HG03457 (cell line): ENCODE measurements around the gene HS6ST2.

Experiments
- ATAC-seq: cut with Tn5 transposase; IDR thresholded peaks from one replicate; pipeline ENCODE4 v1.9.1; 2021; ENCODE audit warnings: moderate number of reproducible peaks; ENCODE audit not compliant: unreplicated experiment

The HS6ST2 gene

DNA sequence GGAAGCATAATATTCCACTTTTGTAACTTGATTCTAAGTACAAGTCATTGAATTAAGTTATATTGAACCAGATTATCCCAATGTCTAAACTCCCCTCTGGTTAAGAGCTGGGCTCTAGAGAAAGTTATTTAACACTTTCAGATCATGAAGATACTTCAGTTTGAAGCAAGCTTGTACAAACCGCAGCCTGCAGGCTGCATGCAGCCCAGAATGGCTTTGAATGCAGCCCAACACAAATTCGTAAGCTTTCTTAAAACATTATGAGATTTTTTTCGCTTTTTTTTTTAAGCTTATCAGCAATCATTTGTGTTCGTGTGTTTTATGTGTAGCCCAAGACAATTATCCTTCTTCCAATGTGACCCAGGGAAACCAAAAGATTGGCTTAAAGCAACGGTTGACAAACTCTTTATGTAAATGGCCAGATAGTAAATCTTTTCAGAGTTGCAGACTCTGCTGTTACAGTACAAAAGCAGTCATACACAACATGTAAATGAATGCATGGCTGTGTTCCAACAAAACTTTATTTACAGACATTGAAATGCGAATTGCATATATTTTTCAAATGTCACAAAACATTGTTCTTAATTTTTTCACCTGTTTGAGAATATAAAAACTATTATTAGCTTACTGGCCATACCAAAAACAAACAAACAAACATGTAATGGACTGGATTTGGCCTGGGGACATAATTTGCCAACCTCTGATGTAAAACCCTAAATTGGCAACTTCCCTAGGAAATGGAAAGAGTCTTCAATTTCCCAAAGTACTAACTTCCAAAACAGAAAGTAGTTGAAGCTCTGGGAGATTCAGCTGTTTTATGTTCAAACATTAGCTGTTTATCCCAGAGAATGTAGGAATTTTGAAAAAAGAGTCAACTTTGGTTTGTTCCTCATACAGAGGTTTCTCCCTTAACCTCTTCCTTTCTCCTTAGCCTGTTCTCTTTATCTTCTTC is 268.5 kb downstream of the HS6ST2 start:
- no peak for ATAC-seq

GRCh38 chrX:132685276-132685675 is 273.2 kb downstream of the HS6ST2 start:
- ATAC-seq, result no peak

DNA sequence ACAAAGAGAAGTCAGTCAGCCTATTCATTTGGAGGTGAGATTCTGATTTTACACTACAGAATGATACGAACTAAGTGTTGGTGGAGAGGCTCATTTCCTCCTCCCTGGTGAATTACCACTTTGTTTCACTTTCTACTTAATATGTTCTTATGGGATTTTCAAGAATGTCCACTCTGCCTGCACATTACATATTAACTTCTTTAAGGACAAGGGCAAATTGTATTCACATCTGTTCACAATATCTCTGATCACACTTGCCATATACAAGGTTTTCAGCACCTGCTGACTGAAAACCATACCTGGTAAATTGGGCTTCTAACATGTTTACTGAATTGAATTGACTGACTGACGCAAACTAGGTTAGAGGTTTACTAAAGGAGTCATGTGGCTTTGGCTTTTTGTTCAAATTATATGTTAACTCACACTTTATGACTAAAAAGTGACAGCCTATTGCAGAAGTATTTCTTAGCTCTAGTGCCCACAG is 281.2 kb downstream of the HS6ST2 start:
- peak; percentile 71 for ATAC-seq

DNA sequence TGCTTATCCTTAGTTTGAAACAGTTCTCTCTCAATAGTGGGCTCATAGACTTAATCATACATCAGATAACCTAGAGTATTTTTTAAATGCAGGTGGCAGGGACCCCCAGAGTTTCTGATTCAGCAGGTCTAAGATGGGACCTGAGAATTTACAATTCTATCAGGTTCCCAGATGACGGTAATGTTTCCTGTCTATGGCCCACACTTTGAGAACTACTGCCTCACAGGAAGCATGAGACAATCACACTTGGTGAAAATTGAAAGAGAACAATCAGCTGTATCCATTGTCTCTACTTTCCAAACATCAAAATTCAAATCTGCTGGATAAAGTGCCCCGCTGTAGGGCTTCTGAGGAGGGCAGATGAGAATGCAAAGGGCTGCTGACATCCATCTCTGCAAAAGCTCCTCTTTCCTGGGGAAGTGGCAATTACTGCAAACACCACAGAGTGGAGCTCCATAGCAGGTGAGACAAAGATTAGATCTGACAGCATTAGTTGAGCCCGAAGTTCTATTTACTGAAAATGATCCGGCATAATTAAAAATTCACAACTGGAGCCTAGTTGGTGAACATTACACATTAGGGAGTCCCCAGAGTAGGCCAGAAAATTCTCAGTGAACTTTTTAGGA is 281.8 kb downstream of the HS6ST2 start:
- no peak for ATAC-seq

DNA sequence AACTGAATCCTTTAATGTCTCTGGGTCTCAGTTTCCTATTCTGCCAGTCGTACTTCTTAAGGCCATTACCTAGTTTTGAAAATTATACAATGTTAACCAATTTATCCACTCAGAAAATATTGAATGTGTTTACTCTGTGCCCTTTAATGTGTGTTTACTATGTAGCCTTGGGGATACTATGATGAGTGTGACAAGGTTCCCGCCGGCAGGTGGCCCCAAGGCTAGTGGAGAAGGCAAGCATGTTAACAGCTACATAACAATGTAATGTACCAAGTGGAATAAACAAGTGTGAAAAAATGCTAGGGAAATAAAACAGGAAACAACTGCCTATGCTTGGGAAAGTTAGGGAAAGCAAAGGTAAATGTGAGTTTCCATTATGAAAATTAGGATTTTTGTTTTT is 282.3 kb downstream of the HS6ST2 start:
- no peak for ATAC-seq

DNA sequence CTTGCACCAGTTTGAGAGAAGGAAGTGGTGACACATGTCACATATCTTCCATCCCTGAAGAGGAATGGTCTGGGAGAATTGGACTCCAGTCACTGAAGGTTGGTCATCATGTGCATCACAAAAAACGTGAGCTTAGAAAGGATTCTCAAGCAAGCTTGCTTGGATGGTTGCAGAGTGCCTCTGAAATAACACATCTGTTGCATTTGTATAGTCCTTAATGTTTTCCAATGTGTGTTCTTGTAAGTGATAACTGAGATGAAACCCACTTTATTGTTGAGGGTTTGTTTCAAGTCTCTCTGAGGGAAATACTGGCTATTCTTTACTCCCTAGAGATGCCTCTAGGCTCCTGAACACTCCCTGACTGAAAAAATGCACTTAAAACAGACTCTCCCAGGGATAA is 285.1 kb downstream of the HS6ST2 start:
- no peak for ATAC-seq

- ATAC-seq, result no peak
Observed at GRCh38 chrX:132671229-132671641, 287.2 kb downstream of the HS6ST2 start.

- no peak for ATAC-seq
Observed at GRCh38 chrX:132669142-132669541, 289.3 kb downstream of the HS6ST2 start.

- no peak for ATAC-seq
Observed at GRCh38 chrX:132668178-132668577, 290.3 kb downstream of the HS6ST2 start.

GRCh38 chrX:132665676-132666075 is 292.8 kb downstream of the HS6ST2 start:
- no peak for ATAC-seq

- no peak for ATAC-seq
Observed at GRCh38 chrX:132664273-132664672, 294.2 kb downstream of the HS6ST2 start.

DNA sequence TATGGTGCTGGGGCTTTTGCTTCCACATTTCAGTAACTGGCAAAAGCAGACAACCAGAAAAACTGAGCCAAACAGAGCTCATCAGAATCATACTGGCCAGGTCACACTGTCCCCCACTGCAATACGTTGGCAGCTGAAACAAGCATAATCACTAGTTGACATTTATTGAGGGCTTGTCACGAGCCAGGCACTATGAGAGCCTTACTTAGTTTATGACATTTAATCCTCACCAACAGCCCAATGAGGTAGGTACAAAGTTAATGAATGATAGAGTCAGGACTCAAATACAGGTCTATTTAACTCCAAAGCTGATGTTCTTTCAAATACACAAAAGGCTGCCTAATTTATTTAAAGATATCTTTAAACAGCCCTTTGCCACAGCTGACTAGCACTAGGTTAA is 295.6 kb downstream of the HS6ST2 start:
- ATAC-seq, result no peak

DNA sequence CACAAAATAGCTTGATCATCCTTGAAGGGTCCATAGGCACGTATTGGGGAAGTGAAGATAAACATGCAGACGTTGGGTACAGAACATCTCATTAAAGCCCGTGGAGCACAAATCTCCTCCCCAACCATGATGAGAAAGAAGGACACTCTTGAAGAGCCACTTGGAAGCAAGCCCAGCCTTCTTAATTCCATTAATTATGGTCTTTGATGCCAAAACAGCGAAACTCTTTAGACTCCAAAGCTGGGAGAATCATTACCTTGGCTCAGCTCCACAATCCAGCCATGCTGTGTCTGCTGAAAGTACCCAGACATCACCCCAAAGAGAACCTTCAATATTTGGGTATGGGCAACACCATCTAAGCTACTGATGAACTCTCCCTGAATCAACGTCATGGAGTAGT is 300.6 kb downstream of the HS6ST2 start:
- ATAC-seq, result no peak

DNA sequence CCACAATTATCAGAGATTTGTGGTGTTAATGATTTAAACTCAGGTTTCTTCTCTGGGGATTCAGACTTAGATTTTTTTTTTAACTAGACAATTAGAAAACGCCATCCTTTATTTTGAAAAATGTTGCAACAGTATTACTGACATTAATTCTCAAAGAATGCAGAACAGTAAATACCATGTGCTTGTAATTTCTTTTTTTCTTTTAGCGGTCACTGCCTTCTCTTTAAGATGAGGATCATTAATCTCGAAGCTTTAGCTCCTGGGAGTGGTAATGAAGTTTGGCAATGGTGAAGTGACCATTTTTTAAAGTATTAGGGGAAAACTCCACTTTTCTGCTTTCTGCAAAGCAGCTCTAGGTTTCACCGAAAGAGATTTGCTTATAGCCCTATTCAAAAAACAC is 305.6 kb downstream of the HS6ST2 start:
- no peak for ATAC-seq

- ATAC-seq, result no peak
Observed at GRCh38 chrX:132651421-132652086, 306.9 kb downstream of the HS6ST2 start.

GRCh38 chrX:132648895-132649294 is 309.5 kb downstream of the HS6ST2 start:
- no peak for ATAC-seq

- ATAC-seq, result no peak
Observed at GRCh38 chrX:132639446-132639845, 319.0 kb downstream of the HS6ST2 start.

DNA sequence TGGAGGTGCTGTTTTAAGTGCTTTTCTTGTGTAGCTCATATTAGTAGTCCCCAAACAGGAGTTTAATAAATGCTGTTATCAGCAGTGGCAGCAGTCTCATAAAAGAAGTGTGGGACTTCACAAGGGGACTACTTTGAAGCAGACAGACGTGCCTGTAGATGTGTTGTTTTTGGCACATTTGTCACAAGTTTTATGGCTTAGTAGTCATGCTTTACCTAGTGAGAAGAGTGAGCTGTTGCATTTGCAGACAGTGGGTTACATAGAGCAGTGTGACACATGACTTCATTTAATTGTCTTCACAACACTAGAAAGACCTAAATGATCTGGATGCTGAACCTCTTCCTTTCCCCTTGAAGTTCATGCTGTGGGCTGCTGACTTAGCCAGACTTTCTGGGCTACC is 320.1 kb downstream of the HS6ST2 start:
- no peak for ATAC-seq

GRCh38 chrX:132636080-132636479 is 322.3 kb downstream of the HS6ST2 start:
- ATAC-seq, result no peak

- no peak for ATAC-seq
Observed at GRCh38 chrX:132634521-132634920, 323.9 kb downstream of the HS6ST2 start.

GRCh38 chrX:132631579-132632232 is 326.7 kb downstream of the HS6ST2 start:
- ATAC-seq, result no peak
